ENCODE measurements around the gene RPN2.

DNA sequence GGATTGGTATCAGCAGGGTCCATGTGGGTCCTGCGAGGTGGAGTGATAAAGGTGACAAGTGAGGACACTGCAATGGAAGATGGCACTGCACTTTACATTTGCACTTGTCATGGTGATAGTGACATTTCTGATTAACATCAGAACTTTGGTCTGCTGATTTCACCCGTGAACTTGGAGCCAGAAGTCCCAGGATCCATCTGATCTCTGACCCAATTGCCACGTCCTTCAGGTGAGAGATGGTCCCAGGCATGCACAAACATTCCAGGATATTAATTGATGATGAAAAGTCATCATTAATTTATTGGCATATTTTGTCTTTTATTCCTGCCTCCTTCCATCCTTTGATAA, 92.3 kb downstream of the RPN2 start:
- TF ChIP-seq CTCF (IDR thresholded peaks at IDR 0.05; ENCODE audit: insufficient read depth, low read length, poor library complexity, severe bottlenecking) (no peak), EZH2phosphoT487 (conservative IDR thresholded peaks at IDR 0.05; ENCODE audit: low read length) (no peak)

Data from SU-DHL-6 (cell line).